ENCODE data around the gene CFAP97. TPM values are rescaled to one million over a fixed set of nuclear protein-coding genes. Genes with fewer than 3 reads are reported as not detected.

CFAP97 gene
- polyA plus RNA-seq, 1 donor from 2014 or later = 29.8 TPM

DNA sequence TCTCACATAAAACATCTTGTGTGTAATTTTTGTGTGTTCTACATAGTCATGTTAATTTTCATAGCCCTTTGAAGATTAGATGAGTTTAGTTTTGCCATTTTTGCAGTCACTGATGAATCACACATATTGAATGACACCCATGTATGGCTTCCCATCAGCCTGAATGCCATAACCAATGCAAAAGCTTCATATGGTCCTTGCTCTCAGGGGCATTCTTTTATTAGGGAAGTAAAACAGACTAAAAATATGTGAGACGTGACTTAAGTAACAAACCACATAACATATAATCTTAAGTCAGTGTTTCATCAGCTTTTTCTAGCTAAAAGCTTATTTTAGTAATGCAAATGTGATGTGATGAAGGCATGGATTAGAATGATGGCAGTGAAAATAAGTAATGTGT, 52.5 kb downstream of the CFAP97 start:
- H3K4me2 ChIP-seq (ENCODE audit: low read length) = no peak overlapping the region
- no peak overlapping the region for H3K9ac ChIP-seq (ENCODE audit: low read length)
- TF ChIP-seq TAF1 (IDR thresholded peaks at IDR 0.05; ENCODE audit: low read depth) (no peak), CTCF (IDR thresholded peaks at IDR 0.05; ENCODE audit: poor library complexity, severe bottlenecking) (no peak), RAD21 (conservative IDR thresholded peaks at IDR 0.05) (no peak), REST (IDR thresholded peaks at IDR 0.05; ENCODE audit: borderline replicate concordance) (no peak), EZH2 (IDR thresholded peaks at IDR 0.05; ENCODE audit: borderline replicate concordance, insufficient read depth, low read length, poor library complexity, severe bottlenecking) (no peak), MXI1 (conservative IDR thresholded peaks at IDR 0.05; ENCODE audit: poor library complexity, severe bottlenecking) (no peak), SMC3 (conservative IDR thresholded peaks at IDR 0.05; ENCODE audit: poor library complexity) (no peak), EP300 (conservative IDR thresholded peaks at IDR 0.05; ENCODE audit: poor library complexity, severe bottlenecking) (no peak), POLR2AphosphoS5 (IDR thresholded peaks at IDR 0.05) (no peak)

DNA sequence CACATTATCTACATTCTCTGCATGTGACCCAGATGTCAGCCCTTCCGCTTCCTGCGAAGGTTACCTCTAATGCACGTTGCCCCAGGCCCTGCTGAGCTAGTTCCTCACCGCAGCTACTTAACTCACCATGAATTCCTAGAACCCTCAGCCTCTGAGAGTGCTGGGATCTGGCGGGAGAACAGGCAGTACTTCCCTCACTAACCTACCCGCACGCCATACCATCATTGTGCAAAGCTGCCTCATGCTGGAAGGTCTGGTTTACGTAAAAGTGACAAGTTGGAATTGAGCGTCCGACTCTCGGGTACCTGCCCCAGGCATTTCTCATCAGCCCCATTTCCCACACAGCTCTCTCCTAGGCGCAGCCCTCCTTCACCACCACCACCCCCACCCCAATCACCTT, 54.4 kb downstream of the CFAP97 start:
- Histone ChIP-seq H3K27me3 (ENCODE audit: insufficient read depth, low read depth, low read length) (no peaks in the 10 kb centered on the region), H3K27ac (ENCODE audit: low read length) (no peak overlapping the region), H3K36me3 (ENCODE audit: insufficient read depth, low read length) (peaks cover 7% of the 10 kb centered on the region), H3K4me2 (ENCODE audit: low read length) (no peak overlapping the region), H3K79me2 (replicated peaks; ENCODE audit: insufficient read depth, low read length) (peaks cover 10% of the 10 kb centered on the region), H3K9me2 (ENCODE audit: insufficient read depth, low read length) (no peaks in the 10 kb centered on the region), H3K9me3 (ENCODE audit: low read length) (no peaks in the 10 kb centered on the region), H3K9ac (ENCODE audit: low read length) (no peak overlapping the region), H3K4me3 (ENCODE audit: low read length) (no peak overlapping the region), H4K20me1 (ENCODE audit: insufficient read depth) (no peaks in the 10 kb centered on the region), H3F3A (ENCODE audit: insufficient read depth, low read length, poor library complexity, severe bottlenecking) (no peaks in the 10 kb centered on the region), H2AFZ (ENCODE audit: low read depth, low read length) (no peak overlapping the region)
- TF ChIP-seq MXI1 (conservative IDR thresholded peaks at IDR 0.05; ENCODE audit: poor library complexity, severe bottlenecking) (no peak), REST (IDR thresholded peaks at IDR 0.05; ENCODE audit: borderline replicate concordance) (no peak), EZH2 (IDR thresholded peaks at IDR 0.05; ENCODE audit: borderline replicate concordance, insufficient read depth, low read length, poor library complexity, severe bottlenecking) (no peak), POLR2AphosphoS5 (IDR thresholded peaks at IDR 0.05) (no peak)

More for the DNA sequence above, 52.5 kb downstream of the CFAP97 start:
- no peak overlapping the region for H3K4me3 ChIP-seq (ENCODE audit: low read length)
- H3F3A ChIP-seq (ENCODE audit: insufficient read depth, low read length, poor library complexity, severe bottlenecking) = no peaks in the 10 kb centered on the region
- no peaks in the 10 kb centered on the region for H3K79me2 ChIP-seq (replicated peaks; ENCODE audit: insufficient read depth, low read length)
- H3K36me3 ChIP-seq (ENCODE audit: insufficient read depth, low read length) = peaks cover 6% of the 10 kb centered on the region
- H3K9me3 ChIP-seq (ENCODE audit: low read length) = no peaks in the 10 kb centered on the region
- no peak overlapping the region for H2AFZ ChIP-seq (ENCODE audit: low read depth, low read length)
- no peaks in the 10 kb centered on the region for H4K20me1 ChIP-seq (ENCODE audit: insufficient read depth)
- H3K27ac ChIP-seq (ENCODE audit: low read length) = no peak overlapping the region
- no peaks in the 10 kb centered on the region for H3K9me2 ChIP-seq (ENCODE audit: insufficient read depth, low read length)
- no peaks in the 10 kb centered on the region for H3K27me3 ChIP-seq (ENCODE audit: insufficient read depth, low read depth, low read length)
